ENCODE results near the gene RASGRF1. TPM values are rescaled to one million over a fixed set of nuclear protein-coding genes. Genes with fewer than 3 reads are reported as not detected.
A peak's percentile ranks its signal among the peaks of the same experiment; 100 is the strongest.

The RASGRF1 gene
- total RNA-seq, 3 donors from 2014 or later = 0.15 to 0.16 TPM; not detected in 1

GRCh38 chr15:78993931-78994530, 96.5 kb downstream of the RASGRF1 start:
- H3K27ac ChIP-seq = no peak overlapping the region
- intact Hi-C loops (cut with DNase I; ENCODE audit: low total_unique reads) = no loop called here
- no peaks in the 10 kb centered on the region for H3K4me1 ChIP-seq
- no peak for DNase-seq (ENCODE audit: low spot score in 2 of 2)
- TF ChIP-seq POLR2AphosphoS5 (IDR thresholded peaks at IDR 0.05) (no peak), POLR2A (IDR thresholded peaks at IDR 0.05) (no peak), CTCF (IDR thresholded peaks at IDR 0.05) (no peak)
- H3K36me3 ChIP-seq = no peaks in the 10 kb centered on the region
- H3K4me3 ChIP-seq = no peak overlapping the region
- no peaks in the 10 kb centered on the region for H3K27me3 ChIP-seq
- no peaks in the 10 kb centered on the region for H3K9me3 ChIP-seq

- DNase-seq (ENCODE audit: low spot score in 2 of 2) = no peak
- no peaks in the 10 kb centered on the region for H3K4me1 ChIP-seq
- intact Hi-C loops (cut with DNase I; ENCODE audit: low total_unique reads) = no loop called here
- H3K36me3 ChIP-seq = no peaks in the 10 kb centered on the region
- TF ChIP-seq POLR2A (IDR thresholded peaks at IDR 0.05) (no peak), CTCF (IDR thresholded peaks at IDR 0.05) (no peak), POLR2AphosphoS5 (IDR thresholded peaks at IDR 0.05) (no peak)
- no peak overlapping the region for H3K27ac ChIP-seq
- no peaks in the 10 kb centered on the region for H3K9me3 ChIP-seq
- H3K27me3 ChIP-seq = no peaks in the 10 kb centered on the region
- no peak overlapping the region for H3K4me3 ChIP-seq
Measured at GRCh38 chr15:78993257-78993930, 97.2 kb downstream of the RASGRF1 start.

- no peak for DNase-seq (ENCODE audit: low spot score in 2 of 2)
- Histone ChIP-seq H3K27ac (peak overlapping the region in 1 of 2 donors; percentile 45), H3K9me3 (no peaks in the 10 kb centered on the region), H3K4me3 (no peak overlapping the region), H3K36me3 (no peaks in the 10 kb centered on the region), H3K27me3 (no peaks in the 10 kb centered on the region), H3K4me1 (no peaks in the 10 kb centered on the region)
- no peak for TF ChIP-seq POLR2AphosphoS5 (IDR thresholded peaks at IDR 0.05)
- no peak for TF ChIP-seq CTCF (IDR thresholded peaks at IDR 0.05)
- no peak for TF ChIP-seq POLR2A (IDR thresholded peaks at IDR 0.05)
- intact Hi-C loops (cut with DNase I; ENCODE audit: low total_unique reads) = no loop called here
Measured at GRCh38 chr15:78992416-78993256, 97.9 kb downstream of the RASGRF1 start.

- Histone ChIP-seq H3K4me1 (no peaks in the 10 kb centered on the region), H3K27me3 (no peaks in the 10 kb centered on the region), H3K27ac (peak overlapping the region in 1 of 2 donors; percentile 55), H3K36me3 (no peaks in the 10 kb centered on the region), H3K9me3 (no peaks in the 10 kb centered on the region), H3K4me3 (no peak overlapping the region)
- intact Hi-C loops (cut with DNase I; ENCODE audit: low total_unique reads) = no loop called here
- DNase-seq (ENCODE audit: low spot score in 2 of 2) = no peak
- no peak for TF ChIP-seq CTCF (IDR thresholded peaks at IDR 0.05)
- no peak for TF ChIP-seq POLR2AphosphoS5 (IDR thresholded peaks at IDR 0.05)
- no peak for TF ChIP-seq POLR2A (IDR thresholded peaks at IDR 0.05)
Measured at GRCh38 chr15:78991879-78992278, 98.7 kb downstream of the RASGRF1 start.

- no peak for TF ChIP-seq POLR2AphosphoS5 (IDR thresholded peaks at IDR 0.05)
- TF ChIP-seq CTCF (IDR thresholded peaks at IDR 0.05) = no peak
- TF ChIP-seq POLR2A (IDR thresholded peaks at IDR 0.05) = no peak
- Histone ChIP-seq H3K27me3 (no peaks in the 10 kb centered on the region), H3K4me3 (no peak overlapping the region), H3K36me3 (no peaks in the 10 kb centered on the region), H3K9me3 (no peaks in the 10 kb centered on the region), H3K27ac (peak overlapping the region in 1 of 2 donors; percentile 55), H3K4me1 (no peaks in the 10 kb centered on the region)
- DNase-seq (ENCODE audit: low spot score in 2 of 2) = no peak
- intact Hi-C loops (cut with DNase I; ENCODE audit: low total_unique reads) = no loop called here
Measured at GRCh38 chr15:78991476-78991875, 99.1 kb downstream of the RASGRF1 start.

Measured in breast epithelium (tissue), 4 donors.